H1 (cell line): Measurements from ENCODE around the gene CLIC2. TPM values are rescaled to one million over a fixed set of nuclear protein-coding genes. Genes with fewer than 3 reads are reported as not detected.

Experiments used
- CTCF ChIA-PET: fragments of 300-600 bp; sonication (Branson Sonifier 250); formaldehyde crosslinking; loops from one replicate; lab custom pipeline; 2021; ENCODE audit not compliant: partially characterized antibody; lab: Charles Lee
- POLR2A ChIA-PET: fragments of 300-600 bp; sonication (Branson Sonifier 250); formaldehyde crosslinking; loops from one replicate; lab custom pipeline; 2021; ENCODE audit warnings: inconsistent platforms; ENCODE audit not compliant: partially characterized antibody; lab: Charles Lee
- DNase-seq, 2 experiments: peaks; one replicate each; pipeline versions ENCODE4 v3.0.0 to v3.0.0-alpha.2; 2010 to 2022; ENCODE audit warnings: low spot score in 2 of 2, low read depth in 1 of 2, mixed read lengths in 1 of 2
- FAIRE-seq: peaks from 2 replicates; lab custom pipeline; 2011; peaks lifted over from hg19 to GRCh38; lab: Jason Lieb, UNC
- H2AFZ ChIP-seq: 2 replicates; pipeline ENCODE4 v1.8.1; 2012; ENCODE audit warnings: low read length, inconsistent platforms
- H2AK5ac ChIP-seq: 2 replicates; pipeline ENCODE4 v1.6.1; 2013; ENCODE audit warnings: low read depth, low read length
- H2BK120ac ChIP-seq: replicated peaks from 2 replicates; pipeline ENCODE3; 2013; ENCODE audit warnings: low read depth, low read length, inconsistent platforms
- H2BK12ac ChIP-seq: 2 replicates; pipeline ENCODE4 v1.6.1; 2013; ENCODE audit warnings: low read depth, low read length
- H2BK15ac ChIP-seq: 2 replicates; pipeline ENCODE4 v1.6.1; 2013; ENCODE audit warnings: low read length
- H2BK20ac ChIP-seq: 2 replicates; pipeline ENCODE4 v1.6.1; 2013; ENCODE audit warnings: low read length
- H2BK5ac ChIP-seq: 2 replicates; pipeline ENCODE4 v1.6.1; 2013; ENCODE audit warnings: low read depth, low read length
- H3K14ac ChIP-seq: 2 replicates; pipeline ENCODE4 v1.6.1; 2013; ENCODE audit warnings: inconsistent platforms; ENCODE audit not compliant: insufficient read length
- H3K18ac ChIP-seq: 2 replicates; pipeline ENCODE4 v1.6.1; 2013; ENCODE audit warnings: low read length; ENCODE audit errors: extremely low read depth
- H3K23ac ChIP-seq: 2 replicates; pipeline ENCODE4 v1.6.1; 2013; ENCODE audit warnings: inconsistent platforms; ENCODE audit not compliant: insufficient read length
- H3K23me2 ChIP-seq: 2 replicates; pipeline ENCODE4 v1.6.1; 2013; ENCODE audit warnings: low read depth, low read length
- H3K27ac ChIP-seq: 2 replicates; pipeline ENCODE4 v1.6.1; 2011; ENCODE audit warnings: low read depth, low read length, inconsistent platforms
- H3K27me3 ChIP-seq, 4 experiments: replicated peaks in 1 of 4; 1 replicate in 1 of 4; 2 replicates in 3 of 4; pipeline versions ENCODE4 v1.6.1 to v1.8.1; 2011 to 2013; ENCODE audit warnings: low read length in 3 of 4, mild to moderate bottlenecking in 3 of 4, inconsistent platforms in 2 of 4, mixed read lengths in 2 of 4, moderate library complexity in 1 of 4; ENCODE audit not compliant: control insufficient read depth in 3 of 4, insufficient read depth in 3 of 4; ENCODE audit errors: extremely low read depth in 1 of 4
- H3K36me3 ChIP-seq, 4 experiments: 2 replicates each; pipeline versions ENCODE4 v1.6.1 to v1.8.1; 2011 to 2013; ENCODE audit warnings: mild to moderate bottlenecking in 4 of 4, low read length in 3 of 4, moderate library complexity in 2 of 4, control low read depth in 1 of 4, inconsistent platforms in 1 of 4; ENCODE audit not compliant: insufficient read depth in 4 of 4, control insufficient read depth in 2 of 4
- H3K4ac ChIP-seq: replicated peaks from 2 replicates; pipeline ENCODE3; 2013; ENCODE audit warnings: low read length, low read depth, mixed read lengths, inconsistent platforms; ENCODE audit not compliant: insufficient read length
- H3K4me1 ChIP-seq, 4 experiments: replicated peaks in 1 of 4; 1 replicate in 1 of 4; 2 replicates in 3 of 4; pipeline versions ENCODE4 v1.6.1 to v1.8.1; 2011 to 2013; ENCODE audit warnings: low read length in 3 of 4, inconsistent platforms in 2 of 4, mixed read lengths in 1 of 4; ENCODE audit not compliant: insufficient read depth in 4 of 4, control insufficient read depth in 3 of 4
- H3K4me2 ChIP-seq, 2 experiments: 2 replicates each; pipeline versions ENCODE4 v1.6.1 to v1.8.1; 2011 to 2013; ENCODE audit warnings: low read depth in 2 of 2, low read length in 2 of 2, control low read depth in 1 of 2, inconsistent platforms in 1 of 2, mild to moderate bottlenecking in 1 of 2; ENCODE audit not compliant: insufficient read depth in 1 of 2
- H3K4me3 ChIP-seq, 4 experiments: fragments of 200-600, 300-600 bp in 1 of 4; sonication (generic), shearing (Covaris generic), sonication (Bioruptor Twin) in 1 of 4; 2 replicates each; pipeline versions ENCODE4 v1.5.1 to v1.8.1; 2011 to 2016; ENCODE audit warnings: low read length in 4 of 4, low read depth in 3 of 4, control low read depth in 2 of 4, inconsistent platforms in 2 of 4, mild to moderate bottlenecking in 2 of 4, mixed read lengths in 1 of 4, moderate library complexity in 1 of 4; ENCODE audit not compliant: insufficient read depth in 2 of 4; ENCODE audit errors: extremely low read depth in 1 of 4
- H3K56ac ChIP-seq: replicated peaks from 2 replicates; pipeline ENCODE3; 2013; ENCODE audit warnings: low read depth, mild to moderate bottlenecking, mixed read lengths, low read length, inconsistent platforms; ENCODE audit not compliant: insufficient read length
- H3K79me1 ChIP-seq: 2 replicates; pipeline ENCODE4 v1.6.1; 2013; ENCODE audit warnings: low read depth, low read length, control low read depth
- H3K79me2 ChIP-seq, 2 experiments: 2 replicates each; pipeline versions ENCODE4 v1.6.1 to v1.8.1; 2012 to 2013; ENCODE audit warnings: low read length in 2 of 2, mild to moderate bottlenecking in 2 of 2, inconsistent platforms in 1 of 2; ENCODE audit not compliant: insufficient read depth in 2 of 2, control insufficient read depth in 1 of 2
- H3K9ac ChIP-seq, 4 experiments: replicated peaks in 1 of 4; 1 replicate in 1 of 4; 2 replicates in 3 of 4; pipeline versions ENCODE4 v1.6.1 to v1.8.1; 2011 to 2013; ENCODE audit warnings: low read depth in 3 of 4, low read length in 3 of 4, control low read depth in 2 of 4, mild to moderate bottlenecking in 2 of 4, moderate library complexity in 2 of 4, inconsistent platforms in 1 of 4; ENCODE audit errors: extremely low read depth in 1 of 4
- H3K9me3 ChIP-seq, 2 experiments: 2 replicates each; pipeline versions ENCODE4 v1.6.1 to v1.8.1; 2012 to 2013; ENCODE audit warnings: mild to moderate bottlenecking in 2 of 2, moderate library complexity in 2 of 2, control low read depth in 1 of 2, inconsistent platforms in 1 of 2, low read depth in 1 of 2, low read length in 1 of 2, mixed read lengths in 1 of 2; ENCODE audit not compliant: insufficient read depth in 2 of 2
- H4K20me1 ChIP-seq, 2 experiments: replicated peaks in 1 of 2; 2 replicates each; pipeline versions ENCODE3 to v1.8.1; 2011 to 2013; ENCODE audit warnings: inconsistent platforms in 2 of 2, low read length in 2 of 2, mild to moderate bottlenecking in 1 of 2; ENCODE audit not compliant: insufficient read depth in 2 of 2, control insufficient read depth in 1 of 2
- H4K5ac ChIP-seq: 2 replicates; pipeline ENCODE4 v1.6.1; 2013; ENCODE audit warnings: low read length, low read depth, mixed read lengths, inconsistent platforms; ENCODE audit not compliant: insufficient read length
- H4K8ac ChIP-seq: 2 replicates; pipeline ENCODE4 v1.8.0; 2013; ENCODE audit warnings: mild to moderate bottlenecking, moderate library complexity, low read length, inconsistent platforms; ENCODE audit not compliant: insufficient read depth; ENCODE audit errors: extremely low read depth
- H4K91ac ChIP-seq: replicated peaks from 2 replicates; pipeline ENCODE3; 2013; ENCODE audit warnings: low read length, mixed read lengths, inconsistent platforms; ENCODE audit not compliant: insufficient read length
- BACH1 ChIP-seq: IDR thresholded peaks from 2 replicates; pipeline ENCODE4 v1.6.1; 2012; ENCODE audit warnings: low read length, improper control_type of control experiment
- CBX5 ChIP-seq: fragments of 300-800, 300-1000 bp; sonication (generic); IDR thresholded peaks from 2 replicates; pipeline ENCODE4 v1.7.1; 2016; ENCODE audit warnings: antibody characterized with exemption, low read length, low read depth
- CBX8 ChIP-seq: fragments of 300-800, 300-1000 bp; sonication (generic); IDR thresholded peaks from 2 replicates; pipeline ENCODE4 v1.7.1; 2016; ENCODE audit warnings: low read depth, low read length, borderline replicate concordance
- CHD1 ChIP-seq: IDR thresholded peaks from 2 replicates; pipeline ENCODE4 v1.6.1; 2012; ENCODE audit warnings: low read depth, low read length, improper control_type of control experiment
- FOSL1 ChIP-seq: IDR thresholded peaks from 2 replicates; pipeline ENCODE4 v1.6.1; 2011; ENCODE audit warnings: mild to moderate bottlenecking, low read depth, low read length, moderate library complexity; ENCODE audit not compliant: insufficient read depth
- NRF1 ChIP-seq: IDR thresholded peaks from 2 replicates; pipeline ENCODE4 v1.6.1; 2011; ENCODE audit warnings: mild to moderate bottlenecking, low read depth, low read length, improper control_type of control experiment
- POLR2A ChIP-seq, 2 experiments: IDR thresholded peaks; 1 replicate in 1 of 2; 2 replicates in 1 of 2; pipeline ENCODE4 v1.6.1; 2011; ENCODE audit warnings: low read depth in 2 of 2, low read length in 2 of 2, mild to moderate bottlenecking in 2 of 2; ENCODE audit errors: control extremely low read depth in 1 of 2
- POLR2AphosphoS5 ChIP-seq: IDR thresholded peaks from 2 replicates; pipeline ENCODE4 v1.6.1; 2011; ENCODE audit warnings: low read depth, low read length
- SIX5 ChIP-seq: IDR thresholded peaks from 2 replicates; pipeline ENCODE4 v1.6.1; 2011; ENCODE audit warnings: mild to moderate bottlenecking, low read depth, low read length
- TEAD4 ChIP-seq: IDR thresholded peaks from 2 replicates; pipeline ENCODE4 v1.6.1; 2012; ENCODE audit warnings: low read depth, low read length, inconsistent platforms, mixed read lengths
- WGBS, 2 experiments: shearing (Covaris generic) in 1 of 2; methylation state at CpG; one replicate each; pipeline versions ENCODE4 v1.1.6 to v1.1.7; 2013 to 2015; ENCODE audit warnings: low lambda C conversion rate in 2 of 2, mixed read lengths in 2 of 2, inconsistent platforms in 1 of 2, low coverage in 1 of 2, missing lambda C conversion rate in 1 of 2; ENCODE audit not compliant: insufficient replicate concordance in 2 of 2, insufficient coverage in 1 of 2, insufficient read length in 1 of 2; ENCODE audit errors: extremely low coverage in 1 of 2, missing lambda C conversion rate in 1 of 2; 5-methylcytosine and 5-hydroxymethylcytosine counted together
- polyA plus RNA-seq, 7 experiments: library from polyadenylated mRNA; depleted of rRNA in 3 of 7; stranded (reverse) in 5 of 7; unstranded in 2 of 7; fragments of >200 nt in 5 of 7; fragments of 200-250 nt in 2 of 7; gene quantifications; 1 replicate in 5 of 7; 2 replicates in 1 of 7; 4 replicates in 1 of 7; pipeline versions ENCODE4 v1.2.1 to v1.2.3, GENCODE V29; 2011 to 2013; ENCODE audit warnings: missing spikeins in 2 of 7, mixed read lengths in 2 of 7
- total RNA-seq: library from RNA; stranded (reverse); fragmentation: NEBNext Ultra II Directional; extraction: Animal tissue kit (Norgen Biotek cat#: 25700); gene quantifications from 2 replicates; pipeline ENCODE4 v1.2.1, GENCODE V29; 2021

Gene CLIC2
- total and polyA plus RNA-seq, 2 of the 8 experiments (the other 6 are each of a cell fraction or from before 2014, with no cell fraction given): 0.08 to 0.61 TPM

GRCh38 chrX:155237719-155238118, 96.7 kb downstream of the CLIC2 start:
- DNase-seq: no peak
- H2AFZ ChIP-seq: no peak overlapping the region

More at GRCh38 chrX:155237719-155238118, 96.7 kb downstream of the CLIC2 start:
- Histone ChIP-seq H3K27me3 (no peaks in the 10 kb centered on the region), H3K23me2 (no peaks in the 10 kb centered on the region), H4K8ac (no peak overlapping the region), H2AK5ac (no peak overlapping the region), H3K4me2 (no peak overlapping the region), H3K27ac (no peak overlapping the region), H3K36me3 (peaks cover 2 to 30% (median 9%) of the 10 kb centered on the region in 4 experiments; a peak in 4 of 8 replicates), H2BK20ac (no peak overlapping the region), H4K20me1 (peaks cover 0 to 3% of the 10 kb centered on the region in 2 experiments), H3K9ac (no peak overlapping the region), H2BK12ac (no peak overlapping the region), H3K18ac (no peak overlapping the region), H3K4me3 (no peak overlapping the region), H2BK15ac (no peak overlapping the region), H3K79me2 (no peaks in the 10 kb centered on the region), H3K14ac (no peak overlapping the region), H4K91ac (no peak overlapping the region), H3K4ac (no peak overlapping the region), H4K5ac (no peak overlapping the region), H2BK120ac (no peak overlapping the region), H3K56ac (no peak overlapping the region), H3K79me1 (no peaks in the 10 kb centered on the region), H2BK5ac (no peak overlapping the region), H3K23ac (no peak overlapping the region), H3K4me1 (no peaks in the 10 kb centered on the region), H3K9me3 (no peaks in the 10 kb centered on the region)
- FAIRE-seq: no peak
- CTCF ChIA-PET: no interaction called here
- TF ChIP-seq FOSL1 (no peak), BACH1 (no peak), NRF1 (no peak), CBX8 (no peak), TEAD4 (no peak), CHD1 (no peak), POLR2AphosphoS5 (no peak), POLR2A (IDR thresholded peaks at IDR 0.05; ENCODE audit: control extremely low read depth in 1 of 2, low read depth in 2 of 2, low read length in 2 of 2) (no peak), SIX5 (no peak), CBX5 (no peak)
- POLR2A ChIA-PET: no interaction called here
- WGBS, 2 experiments: 87% methylated on average over 2 of the region's 5 CpGs; no CpG with 5 or more reads in 1 of the 2 experiments
